Keratinocyte (primary cell): ENCODE data around the gene VAV2. TPM values are rescaled to one million over a fixed set of nuclear protein-coding genes. Genes with fewer than 3 reads are reported as not detected.

Experiments used
- DNase-seq: peaks from one replicate; pipeline ENCODE4 v3.0.0-alpha.2; 2011; ENCODE audit warnings: low read depth, missing footprints, low spot score
- FAIRE-seq: peaks from 2 replicates; lab custom pipeline; 2011; peaks lifted over from hg19 to GRCh38; lab: Jason Lieb, UNC
- H2AFZ ChIP-seq: 2 replicates; pipeline ENCODE4 v1.6.0; 2012; ENCODE audit warnings: low read length, control low read depth, inconsistent platforms; ENCODE audit not compliant: control insufficient read depth
- H3K27ac ChIP-seq: 2 replicates; pipeline ENCODE4 v1.5.1; 2011; ENCODE audit warnings: low read length; ENCODE audit not compliant: control insufficient read depth, insufficient read depth
- H3K27me3 ChIP-seq: 3 replicates; pipeline ENCODE4 v1.6.0; 2011; ENCODE audit warnings: low read length; ENCODE audit not compliant: control insufficient read depth, insufficient read depth; ENCODE audit errors: extremely low read depth
- H3K36me3 ChIP-seq, 2 experiments: 2 replicates in 1 of 2; 3 replicates in 1 of 2; pipeline ENCODE4 v1.5.1; 2011; ENCODE audit warnings: low read length in 2 of 2, mild to moderate bottlenecking in 1 of 2; ENCODE audit not compliant: control insufficient read depth in 2 of 2, insufficient read depth in 2 of 2; ENCODE audit errors: extremely low read depth in 1 of 2
- H3K4me1 ChIP-seq: 3 replicates; pipeline ENCODE4 v1.5.1; 2011; ENCODE audit warnings: low read length; ENCODE audit not compliant: control insufficient read depth, insufficient read depth; ENCODE audit errors: extremely low read depth
- H3K4me2 ChIP-seq: 3 replicates; pipeline ENCODE4 v1.6.0; 2011; ENCODE audit warnings: low read depth, low read length; ENCODE audit not compliant: control insufficient read depth, insufficient read depth; ENCODE audit errors: extremely low read depth
- H3K4me3 ChIP-seq, 3 experiments: fragments of 200-600 bp in 1 of 3; sonication (generic) in 1 of 3; 2 replicates in 2 of 3; 3 replicates in 1 of 3; pipeline ENCODE4 v1.5.1; 2011 to 2016; ENCODE audit warnings: low read length in 3 of 3, mild to moderate bottlenecking in 3 of 3, control low read depth in 2 of 3, inconsistent platforms in 1 of 3, low read depth in 1 of 3, mixed read lengths in 1 of 3, mixed run types in 1 of 3, moderate library complexity in 1 of 3; ENCODE audit not compliant: control insufficient read depth in 2 of 3, insufficient read depth in 2 of 3; ENCODE audit errors: extremely low read depth in 1 of 3
- H3K79me2 ChIP-seq: 2 replicates; pipeline ENCODE4 v1.6.0; 2012; ENCODE audit warnings: low read length; ENCODE audit not compliant: control insufficient read depth, insufficient read depth
- H3K9ac ChIP-seq: 3 replicates; pipeline ENCODE4 v1.6.0; 2011; ENCODE audit warnings: low read length; ENCODE audit not compliant: control insufficient read depth, insufficient read depth; ENCODE audit errors: extremely low read depth
- H3K9me1 ChIP-seq: 3 replicates; pipeline ENCODE4 v1.6.0; 2011; ENCODE audit warnings: low read length; ENCODE audit not compliant: control insufficient read depth, insufficient read depth; ENCODE audit errors: extremely low read depth
- H3K9me3 ChIP-seq: 2 replicates; pipeline ENCODE4 v1.5.1; 2012; ENCODE audit warnings: low read depth, low read length; ENCODE audit not compliant: control insufficient read depth
- H4K20me1 ChIP-seq: 3 replicates; pipeline ENCODE4 v1.6.0; 2011; ENCODE audit warnings: low read length; ENCODE audit not compliant: control insufficient read depth, insufficient read depth; ENCODE audit errors: extremely low read depth
- CTCF ChIP-seq, 3 experiments: IDR thresholded peaks in 1 of 3; conservative IDR thresholded peaks in 1 of 3; optimal IDR thresholded peaks in 1 of 3; 2 replicates in 2 of 3; 3 replicates in 1 of 3; pipeline versions ENCODE3 to v1.5.1; 2011; ENCODE audit warnings: low read length in 3 of 3, mild to moderate bottlenecking in 3 of 3, moderate library complexity in 2 of 3, control low read depth in 1 of 3, inconsistent platforms in 1 of 3; ENCODE audit not compliant: insufficient read depth in 2 of 3; ENCODE audit errors: extremely low read depth in 1 of 3
- EZH2 ChIP-seq: IDR thresholded peaks from one replicate; pipeline ENCODE4 v1.6.1; 2012; ENCODE audit warnings: inconsistent platforms, mild to moderate bottlenecking, low read length, moderate library complexity
- dilution Hi-C: fragments of 300-500 bp; cut with MboI; formaldehyde crosslinking; loops from one replicate; pipeline ENCODE4 v1.7.0; 2020; ENCODE audit warnings: low sequenced_read_pairs; ENCODE audit not compliant: extremely low pct_ligation_motif_present
- polyA plus RNA-seq, 5 experiments: library from polyadenylated mRNA; depleted of rRNA in 3 of 5; stranded (reverse) in 3 of 5; stranded (forward) in 1 of 5; unstranded in 1 of 5; fragments of >200 nt; gene quantifications; 1 replicate in 1 of 5; 2 replicates in 3 of 5; 3 replicates in 1 of 5; pipeline versions ENCODE4 v1.2.1 to v1.2.3, GENCODE V29; 2011 to 2012; ENCODE audit warnings: missing spikeins in 2 of 5, low read depth in 1 of 5, low replicate concordance in 1 of 5

Gene VAV2
- polyA plus RNA-seq, 1 donor (not counting 4 experiments of a cell fraction or from before 2014, with no cell fraction given), result 16.4 TPM

GRCh38 chr9:134036130-134036529, 44.0 kb upstream of the VAV2 start:
- dilution Hi-C loops, result no loop called here
- H3K36me3 ChIP-seq, result peaks cover 14 to 30% of the 10 kb centered on the region in 2 experiments

GRCh38 chr9:134035041-134036039, 43.2 kb upstream of the VAV2 start:
- H3K4me2 ChIP-seq, result no peak overlapping the region
- H4K20me1 ChIP-seq, result no peaks in the 10 kb centered on the region
- FAIRE-seq (no peak), DNase-seq (no peak)
- dilution Hi-C loops, result no loop called here
- TF ChIP-seq EZH2 (no peak), CTCF (optimal IDR thresholded peaks at IDR 0.05 in 1 of 3, IDR thresholded peaks at IDR 0.05 in 1 of 3, conservative IDR thresholded peaks at IDR 0.05 in 1 of 3; ENCODE audit: extremely low read depth in 1 of 3, insufficient read depth in 2 of 3, low read length in 3 of 3) (no peak)
- no peak overlapping the region for H2AFZ ChIP-seq
- no peaks in the 10 kb centered on the region for H3K27me3 ChIP-seq
- no peak overlapping the region for H3K27ac ChIP-seq
- H3K79me2 ChIP-seq, result no peaks in the 10 kb centered on the region
- H3K4me1 ChIP-seq, result no peaks in the 10 kb centered on the region
- H3K36me3 ChIP-seq, result peaks cover 14 to 33% of the 10 kb centered on the region in 2 experiments
- H3K9me1 ChIP-seq, result no peaks in the 10 kb centered on the region
- H3K9me3 ChIP-seq, result no peaks in the 10 kb centered on the region
- H3K4me3 ChIP-seq, result no peak overlapping the region
- H3K9ac ChIP-seq, result no peak overlapping the region

More at GRCh38 chr9:134036130-134036529, 44.0 kb upstream of the VAV2 start:
- FAIRE-seq, result no peak
- no peaks in the 10 kb centered on the region for H3K79me2 ChIP-seq
- no peak for DNase-seq
- no peaks in the 10 kb centered on the region for H3K9me1 ChIP-seq
- no peak overlapping the region for H3K27ac ChIP-seq
- H3K27me3 ChIP-seq, result no peaks in the 10 kb centered on the region
- H3K4me2 ChIP-seq, result no peak overlapping the region
- no peaks in the 10 kb centered on the region for H3K9me3 ChIP-seq
- TF ChIP-seq CTCF (optimal IDR thresholded peaks at IDR 0.05 in 1 of 3, IDR thresholded peaks at IDR 0.05 in 1 of 3, conservative IDR thresholded peaks at IDR 0.05 in 1 of 3; ENCODE audit: extremely low read depth in 1 of 3, insufficient read depth in 2 of 3, low read length in 3 of 3) (no peak), EZH2 (no peak)
- no peak overlapping the region for H3K9ac ChIP-seq
- no peaks in the 10 kb centered on the region for H3K4me1 ChIP-seq
- H3K4me3 ChIP-seq, result no peak overlapping the region
- no peak overlapping the region for H2AFZ ChIP-seq
- no peaks in the 10 kb centered on the region for H4K20me1 ChIP-seq
